GM12878 (cell line): ENCODE data around the gene XRCC4. TPM values are rescaled to one million over a fixed set of nuclear protein-coding genes. Genes with fewer than 3 reads are reported as not detected.

ENCODE experiments used
- ATAC-seq: fragments of 200-7000 bp; cut with Tn5 transposase; 3 replicates; pipeline ENCODE4 v1.9.1; 2020; ENCODE audit warnings: mild to moderate bottlenecking, moderate library complexity
- BruUV-seq: library from RNA; stranded (reverse); fragments of 400-500 nt; replicated peaks from 2 replicates; lab custom pipeline; 2021; lab: Mats Ljungman, UMichigan
- CTCF ChIA-PET: fragments of 300-600 bp; sonication (Branson Sonifier 250); formaldehyde crosslinking; extraction: SDS; loops from one replicate; lab custom pipeline; 2021; ENCODE audit warnings: inconsistent platforms; lab: Yijun Ruan, JAX
- POLR2A ChIA-PET: fragments of 350-600 bp; formaldehyde crosslinking; extraction: SDS; loops from one replicate; lab custom pipeline; 2021; ENCODE audit warnings: inconsistent platforms; lab: Charles Lee
- RAD21 ChIA-PET: fragments of 300-600 bp; sonication (Branson Sonifier 250); formaldehyde crosslinking; loops from one replicate; lab custom pipeline; 2023; ENCODE audit warnings: antibody characterized with exemption; ENCODE audit not compliant: unreplicated experiment; lab: Charles Lee
- SMC1A ChIA-PET: fragments of 300-600 bp; sonication (Branson Sonifier 250); formaldehyde crosslinking; loops from one replicate; lab custom pipeline; 2023; ENCODE audit not compliant: unreplicated experiment, uncharacterized antibody; lab: Charles Lee
- DNase-seq: peaks from one replicate; pipeline ENCODE4 v3.0.0-alpha.2; 2011; ENCODE audit warnings: low read depth, low spot score
- FAIRE-seq: peaks from 3 replicates; lab custom pipeline; 2011; peaks lifted over from hg19 to GRCh38; lab: Jason Lieb, UNC
- H2AFZ ChIP-seq: 2 replicates; pipeline ENCODE4 v1.6.0; 2011; ENCODE audit warnings: low read depth, low read length, control low read depth; ENCODE audit not compliant: control insufficient read depth
- H3K27ac ChIP-seq: 2 replicates; pipeline ENCODE4 v1.5.1; 2011; ENCODE audit warnings: control low read depth; ENCODE audit not compliant: control insufficient read depth, insufficient read depth
- H3K27me3 ChIP-seq, 2 experiments: replicated peaks in 1 of 2; 2 replicates each; pipeline versions ENCODE4 v1.6.0 to v1.6.1; 2011; ENCODE audit warnings: low read length in 1 of 2; ENCODE audit not compliant: control insufficient read depth in 2 of 2, insufficient read depth in 2 of 2
- H3K36me3 ChIP-seq, 2 experiments: 2 replicates each; pipeline ENCODE4 v1.5.1; 2011; ENCODE audit warnings: low read length in 1 of 2; ENCODE audit not compliant: control insufficient read depth in 2 of 2, insufficient read depth in 2 of 2
- H3K4me1 ChIP-seq: 2 replicates; pipeline ENCODE4 v1.6.1; 2011; ENCODE audit warnings: mild to moderate bottlenecking, low read length, moderate library complexity, mixed read lengths; ENCODE audit not compliant: control insufficient read depth, insufficient read depth
- H3K4me2 ChIP-seq: 2 replicates; pipeline ENCODE4 v1.6.0; 2011; ENCODE audit warnings: control low read depth; ENCODE audit not compliant: control insufficient read depth, insufficient read depth
- H3K4me3 ChIP-seq: fragments of 200-600 bp; sonication (generic); 2 replicates; pipeline ENCODE4 v1.5.1; 2016
- H3K79me2 ChIP-seq: 2 replicates; pipeline ENCODE4 v1.6.0; 2011; ENCODE audit warnings: low read length; ENCODE audit not compliant: control insufficient read depth, insufficient read depth
- H3K9ac ChIP-seq: 2 replicates; pipeline ENCODE4 v1.8.0; 2011; ENCODE audit warnings: low read length, control low read depth, mixed read lengths; ENCODE audit not compliant: control insufficient read depth, insufficient read depth
- H3K9me3 ChIP-seq: replicated peaks from 3 replicates; pipeline ENCODE4 v1.5.1; 2011; ENCODE audit warnings: mild to moderate bottlenecking, low read length; ENCODE audit not compliant: control insufficient read depth, insufficient read depth
- H4K20me1 ChIP-seq: 2 replicates; pipeline ENCODE4 v1.6.0; 2011; ENCODE audit not compliant: control insufficient read depth, insufficient read depth
- BCL11A ChIP-seq: IDR thresholded peaks from 2 replicates; pipeline ENCODE4 v1.6.1; 2011; ENCODE audit warnings: low read depth, low read length
- EED ChIP-seq: sonication (generic); IDR thresholded peaks from 2 replicates; pipeline ENCODE4 v1.6.1; 2016; ENCODE audit warnings: antibody characterized with exemption, low read depth
- MXI1 ChIP-seq: fragments of 150-350 bp; IDR thresholded peaks from 2 replicates; pipeline ENCODE4 v1.6.1; 2011; ENCODE audit warnings: low read depth, mild to moderate bottlenecking, inconsistent platforms, low read length, improper control_type of control experiment
- RBBP5 ChIP-seq: fragments of 200-600 bp; sonication (generic); conservative IDR thresholded peaks from 2 replicates; pipeline ENCODE4 v1.6.1; 2016
- SMAD1 ChIP-seq: fragments of 450-650 bp; IDR thresholded peaks from 2 replicates; pipeline ENCODE4 v1.6.1; 2018; ENCODE audit warnings: mild to moderate bottlenecking, low read depth; ENCODE audit not compliant: partially characterized antibody
- SP1 ChIP-seq: IDR thresholded peaks from one replicate; pipeline ENCODE4 v1.6.1; 2011; ENCODE audit warnings: low read depth, low read length
- SUPT20H ChIP-seq: IDR thresholded peaks from 2 replicates; pipeline ENCODE4 v1.6.1; 2011; ENCODE audit warnings: low read depth, mild to moderate bottlenecking, low read length, moderate library complexity, borderline replicate concordance; ENCODE audit not compliant: control insufficient read depth
- ZNF217 ChIP-seq: fragments of 450-650 bp; IDR thresholded peaks from 2 replicates; pipeline ENCODE4 v1.6.1; 2017; ENCODE audit warnings: antibody characterized with exemption, mild to moderate bottlenecking
- ZNF274 ChIP-seq: IDR thresholded peaks from one replicate; pipeline ENCODE4 v1.8.0; 2011; ENCODE audit not compliant: insufficient read length, insufficient read depth
- ZZZ3 ChIP-seq: IDR thresholded peaks from 2 replicates; pipeline ENCODE4 v1.6.1; 2011; ENCODE audit warnings: low read depth; ENCODE audit not compliant: control insufficient read depth, insufficient read length
- WGBS: methylation state at CpG from one replicate; pipeline ENCODE4 v1.1.6; 2016; ENCODE audit warnings: low lambda C conversion rate; ENCODE audit not compliant: insufficient replicate concordance, insufficient coverage; ENCODE audit errors: missing lambda C conversion rate; 5-methylcytosine and 5-hydroxymethylcytosine counted together
- in situ Hi-C: fragments of 300-500 bp; cut with MboI; formaldehyde crosslinking; loops from 9 replicates; pipeline ENCODE4 v1.14.3; 2018; ENCODE audit warnings: mixed read lengths
- intact Hi-C: fragments of 100-400 bp; cut with micrococcal nuclease; formaldehyde crosslinking; loops from one replicate; pipeline ENCODE4 v1.14.2; 2022; ENCODE audit not compliant: unreplicated experiment
- polyA plus RNA-seq, 11 experiments: library from polyadenylated mRNA; depleted of rRNA in 4 of 11; unstranded in 6 of 11; stranded (reverse) in 5 of 11; fragments of >200 nt; fragmentation: Nextera tagmentation in 4 of 11; fragmentation: Illumina TruSeq in 1 of 11; extraction: Ambion mirVana in 4 of 11; extraction: Trizol in 1 of 11; gene quantifications; 1 replicate in 1 of 11; 2 replicates in 10 of 11; pipeline versions ENCODE4 v1.2.1 to v1.2.3, GENCODE V29; 2011 to 2016; ENCODE audit warnings: inconsistent platforms in 2 of 11, missing spikeins in 2 of 11, low read depth in 1 of 11
- total RNA-seq, 4 experiments: library from RNA; depleted of rRNA in 3 of 4; stranded (reverse); fragments of >200 nt in 3 of 4; fragmentation: Illumina TruSeq in 1 of 4; extraction: Trizol in 1 of 4; gene quantifications; 2 replicates each; pipeline versions ENCODE4 v1.2.1 to v1.2.3, GENCODE V29; 2013 to 2021
- TF ChIP-seq, protein P1 (sequence below): IDR thresholded peaks from 2 replicates; pipeline ENCODE4 v1.6.1; 2012; ENCODE audit warnings: low read depth, low read length, improper control_type of control experiment
- TF ChIP-seq, protein P2 (sequence below): IDR thresholded peaks from 2 replicates; pipeline ENCODE4 v1.6.1; 2011; ENCODE audit warnings: borderline replicate concordance, low read depth, mild to moderate bottlenecking, moderate library complexity, mixed read lengths, low read length; ENCODE audit not compliant: insufficient read depth; ENCODE audit errors: extremely low read length
- TF ChIP-seq, protein P3 (sequence below): IDR thresholded peaks from 2 replicates; pipeline ENCODE4 v1.6.1; 2012; ENCODE audit warnings: low read length, inconsistent platforms
- TF ChIP-seq, protein P4 (sequence below): fragments of 150-350 bp; IDR thresholded peaks from 2 replicates; pipeline ENCODE4 v1.6.1; 2016; ENCODE audit warnings: low read depth, low read length

The XRCC4 gene
- total and polyA plus RNA-seq, 10 of the 15 experiments (the other 5 are each of a cell fraction or from before 2014, with no cell fraction given) = 12.1 to 53.6 (median 25.8) TPM

DNA sequence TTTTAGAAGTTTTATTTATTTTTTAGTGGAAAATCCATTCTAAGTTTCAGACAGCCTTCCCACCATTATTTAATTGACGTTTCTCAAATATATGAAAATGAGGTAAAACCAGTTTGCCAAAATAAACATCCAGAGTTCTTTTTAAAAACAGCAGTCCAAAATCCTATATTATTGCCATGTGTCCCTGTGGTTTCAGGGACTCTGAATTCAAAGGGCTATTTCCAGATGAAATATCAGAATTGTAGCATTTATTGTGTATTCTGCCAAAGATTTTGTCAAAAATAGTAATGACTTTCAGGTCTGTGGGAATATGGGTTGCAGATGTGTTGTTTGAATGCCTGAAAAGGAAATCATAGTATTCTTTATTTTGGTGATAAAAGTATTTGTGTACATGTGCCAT is 41.6 kb downstream of the XRCC4 start (continued):
- no peak for TF ChIP-seq ZNF217
- no peak for TF ChIP-seq SUPT20H
- TF ChIP-seq MXI1 = no peak
- no peak for TF ChIP-seq RBBP5

DNA sequence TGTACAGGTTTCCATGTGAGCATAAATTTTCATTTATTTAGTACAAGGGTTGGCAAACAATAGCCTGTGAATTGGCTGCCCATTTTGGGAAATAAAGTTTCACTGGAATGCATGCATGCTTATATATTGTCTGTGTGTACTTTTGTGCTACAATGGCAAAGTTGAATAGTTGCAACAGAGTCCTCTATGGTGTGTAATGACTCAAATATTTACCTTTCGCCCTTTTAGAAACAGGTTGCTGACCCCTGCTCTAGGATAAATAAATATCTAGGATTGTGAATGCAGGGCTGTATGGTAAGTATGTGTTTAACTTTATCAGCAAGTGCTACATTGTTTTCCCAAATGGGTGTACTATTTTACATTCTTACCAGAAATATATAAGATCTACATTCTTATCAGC is 47.2 kb downstream of the XRCC4 start:
- Histone ChIP-seq H3K4me3 (no peak overlapping the region), H3K36me3 (no peaks in the 10 kb centered on the region), H2AFZ (no peak overlapping the region), H3K4me2 (no peak overlapping the region), H3K27ac (no peak overlapping the region), H3K79me2 (no peaks in the 10 kb centered on the region), H3K27me3 (no peaks in the 10 kb centered on the region), H3K9me3 (no peaks in the 10 kb centered on the region), H3K9ac (no peak overlapping the region), H3K4me1 (no peaks in the 10 kb centered on the region), H4K20me1 (no peaks in the 10 kb centered on the region)
- CTCF ChIA-PET = no interaction called here
- no TSS peak for BruUV-seq
- RAD21 ChIA-PET = no interaction called here
- DNase-seq (no peak), FAIRE-seq (peak; percentile 61), ATAC-seq (no peak)
- in situ Hi-C loops (no loop called here), intact Hi-C loops (no loop called here)
- no peak for TF ChIP-seq ZNF274
- TF ChIP-seq ZZZ3 = no peak
- TF ChIP-seq BCL11A = no peak
- no peak for TF ChIP-seq SMAD1
- TF ChIP-seq EED = no peak
- TF ChIP-seq, protein P1, sequence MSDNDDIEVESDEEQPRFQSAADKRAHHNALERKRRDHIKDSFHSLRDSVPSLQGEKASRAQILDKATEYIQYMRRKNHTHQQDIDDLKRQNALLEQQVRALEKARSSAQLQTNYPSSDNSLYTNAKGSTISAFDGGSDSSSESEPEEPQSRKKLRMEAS = no peak
- TF ChIP-seq, protein P2, sequence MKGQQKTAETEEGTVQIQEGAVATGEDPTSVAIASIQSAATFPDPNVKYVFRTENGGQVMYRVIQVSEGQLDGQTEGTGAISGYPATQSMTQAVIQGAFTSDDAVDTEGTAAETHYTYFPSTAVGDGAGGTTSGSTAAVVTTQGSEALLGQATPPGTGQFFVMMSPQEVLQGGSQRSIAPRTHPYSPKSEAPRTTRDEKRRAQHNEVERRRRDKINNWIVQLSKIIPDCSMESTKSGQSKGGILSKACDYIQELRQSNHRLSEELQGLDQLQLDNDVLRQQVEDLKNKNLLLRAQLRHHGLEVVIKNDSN = no peak
- TF ChIP-seq, protein P3, sequence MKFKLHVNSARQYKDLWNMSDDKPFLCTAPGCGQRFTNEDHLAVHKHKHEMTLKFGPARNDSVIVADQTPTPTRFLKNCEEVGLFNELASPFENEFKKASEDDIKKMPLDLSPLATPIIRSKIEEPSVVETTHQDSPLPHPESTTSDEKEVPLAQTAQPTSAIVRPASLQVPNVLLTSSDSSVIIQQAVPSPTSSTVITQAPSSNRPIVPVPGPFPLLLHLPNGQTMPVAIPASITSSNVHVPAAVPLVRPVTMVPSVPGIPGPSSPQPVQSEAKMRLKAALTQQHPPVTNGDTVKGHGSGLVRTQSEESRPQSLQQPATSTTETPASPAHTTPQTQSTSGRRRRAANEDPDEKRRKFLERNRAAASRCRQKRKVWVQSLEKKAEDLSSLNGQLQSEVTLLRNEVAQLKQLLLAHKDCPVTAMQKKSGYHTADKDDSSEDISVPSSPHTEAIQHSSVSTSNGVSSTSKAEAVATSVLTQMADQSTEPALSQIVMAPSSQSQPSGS = no peak
- no peak for TF ChIP-seq SP1
- TF ChIP-seq, protein P4, sequence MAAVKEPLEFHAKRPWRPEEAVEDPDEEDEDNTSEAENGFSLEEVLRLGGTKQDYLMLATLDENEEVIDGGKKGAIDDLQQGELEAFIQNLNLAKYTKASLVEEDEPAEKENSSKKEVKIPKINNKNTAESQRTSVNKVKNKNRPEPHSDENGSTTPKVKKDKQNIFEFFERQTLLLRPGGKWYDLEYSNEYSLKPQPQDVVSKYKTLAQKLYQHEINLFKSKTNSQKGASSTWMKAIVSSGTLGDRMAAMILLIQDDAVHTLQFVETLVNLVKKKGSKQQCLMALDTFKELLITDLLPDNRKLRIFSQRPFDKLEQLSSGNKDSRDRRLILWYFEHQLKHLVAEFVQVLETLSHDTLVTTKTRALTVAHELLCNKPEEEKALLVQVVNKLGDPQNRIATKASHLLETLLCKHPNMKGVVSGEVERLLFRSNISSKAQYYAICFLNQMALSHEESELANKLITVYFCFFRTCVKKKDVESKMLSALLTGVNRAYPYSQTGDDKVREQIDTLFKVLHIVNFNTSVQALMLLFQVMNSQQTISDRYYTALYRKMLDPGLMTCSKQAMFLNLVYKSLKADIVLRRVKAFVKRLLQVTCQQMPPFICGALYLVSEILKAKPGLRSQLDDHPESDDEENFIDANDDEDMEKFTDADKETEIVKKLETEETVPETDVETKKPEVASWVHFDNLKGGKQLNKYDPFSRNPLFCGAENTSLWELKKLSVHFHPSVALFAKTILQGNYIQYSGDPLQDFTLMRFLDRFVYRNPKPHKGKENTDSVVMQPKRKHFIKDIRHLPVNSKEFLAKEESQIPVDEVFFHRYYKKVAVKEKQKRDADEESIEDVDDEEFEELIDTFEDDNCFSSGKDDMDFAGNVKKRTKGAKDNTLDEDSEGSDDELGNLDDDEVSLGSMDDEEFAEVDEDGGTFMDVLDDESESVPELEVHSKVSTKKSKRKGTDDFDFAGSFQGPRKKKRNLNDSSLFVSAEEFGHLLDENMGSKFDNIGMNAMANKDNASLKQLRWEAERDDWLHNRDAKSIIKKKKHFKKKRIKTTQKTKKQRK = no peak
- POLR2A ChIA-PET = no interaction called here
- SMC1A ChIA-PET = interaction anchor here (0.6 kb wide), 1 partner anchor 10 kb away, joined by 3 read pairs; no protein-coding TSS in a partner anchor
- 100% methylated on average over 1 of the region's 1 CpG for WGBS
